Breast epithelium (tissue), 4 donors: ENCODE data around the gene ADIPOR2. TPM values are rescaled to one million over a fixed set of nuclear protein-coding genes. Genes with fewer than 3 reads are reported as not detected.

Source experiments
- DNase-seq, 2 donors: peaks; one replicate each; pipeline ENCODE4 v3.0.0-alpha.2; 2019; ENCODE audit warnings: low spot score in 2 of 2
- H3K27ac ChIP-seq, 2 donors: fragments of 200-600 bp; sonication (generic) in 1 of 2; one replicate each; pipeline ENCODE4 v1.5.1; 2016 to 2019; ENCODE audit warnings: mild to moderate bottlenecking in 1 of 2
- H3K27me3 ChIP-seq, 2 donors: fragments of 200-600 bp; sonication (generic) in 1 of 2; one replicate each; pipeline versions ENCODE4 v1.5.1 to v1.6.0; 2017 to 2019; ENCODE audit warnings: control low read depth in 1 of 2, mild to moderate bottlenecking in 1 of 2
- H3K36me3 ChIP-seq: fragments of 200-600 bp; one replicate; pipeline ENCODE4 v1.5.1; 2019
- H3K4me1 ChIP-seq, 2 donors: fragments of 200-600 bp; sonication (generic); one replicate each; pipeline ENCODE4 v1.5.1; 2016 to 2019; ENCODE audit warnings: control low read depth in 1 of 2
- H3K4me3 ChIP-seq, 3 donors: fragments of 200-600 bp; sonication (generic); 1 replicate in 2 of 3; 2 replicates in 1 of 3; pipeline ENCODE4 v1.5.1; 2016 to 2019; ENCODE audit warnings: mild to moderate bottlenecking in 3 of 3, moderate library complexity in 2 of 3
- H3K9me3 ChIP-seq, 2 donors: fragments of 200-600 bp; sonication (generic) in 1 of 2; one replicate each; pipeline ENCODE4 v1.5.1; 2016 to 2019; ENCODE audit warnings: control low read depth in 1 of 2
- CTCF ChIP-seq, 3 donors: fragments of 450-650 bp; IDR thresholded peaks; one replicate each; pipeline ENCODE4 v1.5.1; 2016 to 2017; ENCODE audit warnings: antibody characterized with exemption in 3 of 3, mild to moderate bottlenecking in 3 of 3, moderate library complexity in 3 of 3
- POLR2A ChIP-seq: fragments of 450-650 bp; IDR thresholded peaks from one replicate; pipeline ENCODE4 v1.6.1; 2016; ENCODE audit warnings: antibody characterized with exemption, mild to moderate bottlenecking, moderate library complexity
- POLR2AphosphoS5 ChIP-seq, 3 donors: sonication (generic); formaldehyde crosslinking; IDR thresholded peaks; one replicate each; pipeline ENCODE4 v1.6.1; 2017; ENCODE audit warnings: antibody characterized with exemption in 3 of 3
- intact Hi-C: fragments of 100-400 bp; cut with DNase I; formaldehyde crosslinking; loops from one replicate; pipeline ENCODE4 v1.15.1; 2023; ENCODE audit warnings: low total_unique reads
- total RNA-seq, 3 donors: library from RNA; depleted of rRNA; stranded (reverse); fragments of >200 nt; gene quantifications; one replicate each; pipeline ENCODE4 v1.1.0, GENCODE V29; 2016

ADIPOR2 gene
- total RNA-seq, 3 donors from 2014 or later = 44.3 to 58.2 (median 48.8) TPM

GRCh38 chr12:1797991-1798640, 107.2 kb downstream of the ADIPOR2 start:
- H3K36me3 ChIP-seq = no peaks in the 10 kb centered on the region
- H3K9me3 ChIP-seq = no peaks in the 10 kb centered on the region
- DNase-seq = no peak
- H3K27me3 ChIP-seq = no peaks in the 10 kb centered on the region
- H3K4me3 ChIP-seq = no peak overlapping the region
- peak overlapping the region in 1 of 2 donors; percentile 91 for H3K27ac ChIP-seq
- TF ChIP-seq POLR2A = no peak
- TF ChIP-seq POLR2AphosphoS5 (IDR thresholded peaks at IDR 0.05) = no peak
- no peak for TF ChIP-seq CTCF (IDR thresholded peaks at IDR 0.05)
- intact Hi-C loops = loop anchor here (5.0 kb wide), 2 partner anchors 139 to 146 kb away; no protein-coding TSS in a partner anchor
- H3K4me1 ChIP-seq = peaks cover 4 to 6% of the 10 kb centered on the region in 2 donors

GRCh38 chr12:1798641-1799020, 107.8 kb downstream of the ADIPOR2 start:
- Histone ChIP-seq H3K36me3 (no peaks in the 10 kb centered on the region), H3K9me3 (no peaks in the 10 kb centered on the region), H3K27ac (no peak overlapping the region), H3K4me3 (no peak overlapping the region), H3K27me3 (no peaks in the 10 kb centered on the region), H3K4me1 (peaks cover 4 to 6% of the 10 kb centered on the region in 2 donors)
- intact Hi-C loops = loop anchor here (5.0 kb wide), 2 partner anchors 139 to 146 kb away; no protein-coding TSS in a partner anchor
- TF ChIP-seq CTCF (IDR thresholded peaks at IDR 0.05) (no peak), POLR2A (no peak), POLR2AphosphoS5 (IDR thresholded peaks at IDR 0.05) (no peak)
- no peak for DNase-seq

GRCh38 chr12:1799051-1799881, 108.4 kb downstream of the ADIPOR2 start:
- H3K4me1 ChIP-seq = peaks cover 4 to 6% of the 10 kb centered on the region in 2 donors
- H3K9me3 ChIP-seq = no peaks in the 10 kb centered on the region
- no peak overlapping the region for H3K4me3 ChIP-seq
- H3K36me3 ChIP-seq = no peaks in the 10 kb centered on the region
- H3K27ac ChIP-seq = no peak overlapping the region
- intact Hi-C loops = loop anchor here (5.0 kb wide), 2 partner anchors 138 to 147 kb away; no protein-coding TSS in a partner anchor
- H3K27me3 ChIP-seq = no peaks in the 10 kb centered on the region
- no peak for DNase-seq
- TF ChIP-seq CTCF (IDR thresholded peaks at IDR 0.05) = no peak
- TF ChIP-seq POLR2AphosphoS5 (IDR thresholded peaks at IDR 0.05) = no peak
- TF ChIP-seq POLR2A = no peak

GRCh38 chr12:1799882-1800400, 109.1 kb downstream of the ADIPOR2 start:
- Histone ChIP-seq H3K36me3 (no peaks in the 10 kb centered on the region), H3K4me3 (no peak overlapping the region), H3K27ac (no peak overlapping the region), H3K9me3 (no peaks in the 10 kb centered on the region), H3K27me3 (no peaks in the 10 kb centered on the region), H3K4me1 (peaks cover 4 to 6% of the 10 kb centered on the region in 2 donors)
- intact Hi-C loops = loop anchor here (5.0 kb wide), 2 partner anchors 137 to 148 kb away; no protein-coding TSS in a partner anchor
- TF ChIP-seq CTCF (IDR thresholded peaks at IDR 0.05) (no peak), POLR2AphosphoS5 (IDR thresholded peaks at IDR 0.05) (no peak), POLR2A (no peak)
- DNase-seq = no peak
